ENCODE measurements around the gene ELL2.
"Not testable (repeated sequence)": the region's sequence is repeated elsewhere in the genome, so short reads cannot be mapped to it uniquely, and the experiment has no call there.

ELL2 gene

GRCh38 chr5:95841914-95842812, 119.5 kb downstream of the ELL2 start:
- no peak for DNase-seq

GRCh38 chr5:95840956-95841705, 120.5 kb downstream of the ELL2 start:
- DNase-seq = no peak

GRCh38 chr5:95839658-95840057, 122.0 kb downstream of the ELL2 start:
- no peak for DNase-seq

GRCh38 chr5:95838556-95838955, 123.1 kb downstream of the ELL2 start:
- DNase-seq = no peak

GRCh38 chr5:95838001-95838520, 123.6 kb downstream of the ELL2 start:
- DNase-seq = peak in 34 of 58 donors; percentile 8 to 71 (median 30)

- DNase-seq = no peak
These were observed 124.2 kb downstream of the ELL2 start for GRCh38 chr5:95837492-95837891.

- DNase-seq = not testable (repeated sequence)
These were observed 124.7 kb downstream of the ELL2 start for GRCh38 chr5:95836971-95837370.

GRCh38 chr5:95836544-95836943, 125.1 kb downstream of the ELL2 start:
- DNase-seq = no peak

GRCh38 chr5:95835682-95836385, 125.8 kb downstream of the ELL2 start:
- no peak for DNase-seq
